ENCODE data around the gene KNSTRN. TPM values are rescaled to one million over a fixed set of nuclear protein-coding genes. Genes with fewer than 3 reads are reported as not detected.

The KNSTRN gene
- total RNA-seq, 1 experiment from 2014 or later: 93.9 TPM

DNA sequence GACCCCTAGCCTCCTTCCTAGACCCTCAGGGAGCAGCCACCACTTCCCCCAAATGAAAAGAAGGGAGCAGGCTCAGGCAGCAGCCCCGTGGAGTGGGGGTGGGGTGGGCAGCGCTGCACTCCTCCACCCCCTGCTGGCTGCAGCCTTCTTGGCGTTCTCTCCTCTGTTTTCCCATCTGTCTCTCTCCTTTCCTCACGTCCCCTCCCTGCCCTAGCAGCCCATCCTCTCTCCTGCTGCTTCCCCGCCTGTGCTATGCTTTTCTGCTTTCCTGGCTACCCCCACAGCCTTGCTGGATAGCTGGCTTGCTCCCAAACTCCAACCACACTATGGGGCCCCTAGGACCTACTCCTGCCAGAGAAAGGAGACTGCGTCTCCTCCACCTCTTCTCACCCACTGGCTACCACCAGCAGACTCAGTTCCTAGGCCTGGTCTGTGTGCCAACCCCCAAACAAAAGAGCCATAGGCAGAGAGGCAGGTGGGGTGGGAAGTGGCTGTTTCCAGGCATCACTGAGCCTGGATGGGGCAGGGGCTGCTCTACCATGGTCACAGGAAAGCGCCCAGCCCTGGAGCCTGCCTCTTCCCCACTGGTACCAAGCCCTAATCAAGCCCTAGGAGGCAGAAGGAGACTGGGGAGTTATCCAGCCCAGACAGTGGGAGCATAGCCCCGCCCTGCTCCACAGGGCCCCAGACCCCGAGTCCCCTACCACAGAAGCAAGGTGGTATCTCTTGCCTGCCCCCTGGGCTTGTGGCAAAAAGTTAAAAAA, 27.9 kb upstream of the KNSTRN start:
- peak; percentile 58 to 69 for DNase-seq
- Histone ChIP-seq H3K27ac (no peak overlapping the region), H3K4me3 (no peak overlapping the region), H3K9me3 (replicated peaks) (no peaks in the 10 kb centered on the region), H3K36me3 (no peaks in the 10 kb centered on the region), H3K4me1 (peaks cover 7% of the 10 kb centered on the region; the same call in 1 of the 2 replicates), H3K27me3 (peaks cover 15% of the 10 kb centered on the region)

DNA sequence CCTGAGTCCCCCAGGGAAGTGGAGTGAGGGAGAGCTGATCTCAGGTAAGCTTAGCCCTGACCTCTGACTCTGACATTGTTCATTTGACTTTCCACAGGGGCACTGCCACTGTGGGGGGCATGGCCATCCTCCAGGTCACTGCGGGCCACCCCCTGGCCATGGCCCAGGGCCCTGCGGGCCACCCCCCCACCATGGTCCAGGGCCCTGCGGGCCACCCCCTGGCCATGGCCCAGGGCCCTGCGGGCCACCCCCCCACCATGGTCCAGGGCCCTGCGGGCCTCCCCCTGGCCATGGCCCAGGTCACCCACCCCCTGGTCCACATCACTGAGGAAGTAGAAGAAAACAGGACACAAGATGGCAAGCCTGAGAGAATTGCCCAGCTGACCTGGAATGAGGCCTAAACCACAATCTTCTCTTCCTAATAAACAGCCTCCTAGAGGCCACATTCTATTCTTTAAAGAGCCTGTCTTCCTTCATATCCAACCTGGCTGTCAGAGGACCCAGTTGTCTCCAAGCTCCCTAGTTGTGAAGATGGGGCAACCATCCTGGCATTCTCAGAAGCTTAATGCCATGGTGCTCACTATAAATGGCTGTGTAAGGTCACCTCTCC, 26.4 kb upstream of the KNSTRN start:
- Histone ChIP-seq H3K36me3 (no peaks in the 10 kb centered on the region), H3K9me3 (replicated peaks) (no peaks in the 10 kb centered on the region), H3K4me1 (peaks cover 7% of the 10 kb centered on the region; the same call in 1 of the 2 replicates), H3K27me3 (peaks cover 7% of the 10 kb centered on the region; the same call in 1 of the 2 replicates), H3K4me3 (no peak overlapping the region), H3K27ac (no peak overlapping the region)
- no peak for DNase-seq

DNA sequence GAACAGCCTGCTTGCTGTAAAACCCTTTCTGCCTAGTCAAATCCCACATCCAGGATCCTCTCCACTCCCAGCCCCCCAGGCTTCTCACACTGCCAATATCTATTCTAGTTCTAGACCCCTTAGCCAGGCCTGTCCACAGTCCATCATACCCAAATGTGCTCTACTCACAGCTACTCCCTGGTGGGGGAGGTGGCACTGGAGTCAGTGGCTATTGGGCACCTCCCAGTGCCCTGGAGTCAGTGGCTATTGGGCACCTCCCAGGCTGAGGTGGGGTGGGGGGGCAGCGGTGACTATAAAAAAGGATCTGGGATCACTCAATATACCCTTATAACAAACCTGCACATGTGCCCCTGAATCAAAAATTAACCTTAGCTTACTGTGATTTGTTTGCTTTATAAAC, 25.3 kb upstream of the KNSTRN start:
- no peak overlapping the region for H3K27ac ChIP-seq
- H3K27me3 ChIP-seq: peaks cover 5% of the 10 kb centered on the region; the same call in 1 of the 2 replicates
- DNase-seq: no peak
- H3K36me3 ChIP-seq: no peaks in the 10 kb centered on the region
- no peaks in the 10 kb centered on the region for H3K9me3 ChIP-seq (replicated peaks)
- no peak overlapping the region for H3K4me3 ChIP-seq
- peaks cover 7% of the 10 kb centered on the region; the same call in 1 of the 2 replicates for H3K4me1 ChIP-seq

DNA sequence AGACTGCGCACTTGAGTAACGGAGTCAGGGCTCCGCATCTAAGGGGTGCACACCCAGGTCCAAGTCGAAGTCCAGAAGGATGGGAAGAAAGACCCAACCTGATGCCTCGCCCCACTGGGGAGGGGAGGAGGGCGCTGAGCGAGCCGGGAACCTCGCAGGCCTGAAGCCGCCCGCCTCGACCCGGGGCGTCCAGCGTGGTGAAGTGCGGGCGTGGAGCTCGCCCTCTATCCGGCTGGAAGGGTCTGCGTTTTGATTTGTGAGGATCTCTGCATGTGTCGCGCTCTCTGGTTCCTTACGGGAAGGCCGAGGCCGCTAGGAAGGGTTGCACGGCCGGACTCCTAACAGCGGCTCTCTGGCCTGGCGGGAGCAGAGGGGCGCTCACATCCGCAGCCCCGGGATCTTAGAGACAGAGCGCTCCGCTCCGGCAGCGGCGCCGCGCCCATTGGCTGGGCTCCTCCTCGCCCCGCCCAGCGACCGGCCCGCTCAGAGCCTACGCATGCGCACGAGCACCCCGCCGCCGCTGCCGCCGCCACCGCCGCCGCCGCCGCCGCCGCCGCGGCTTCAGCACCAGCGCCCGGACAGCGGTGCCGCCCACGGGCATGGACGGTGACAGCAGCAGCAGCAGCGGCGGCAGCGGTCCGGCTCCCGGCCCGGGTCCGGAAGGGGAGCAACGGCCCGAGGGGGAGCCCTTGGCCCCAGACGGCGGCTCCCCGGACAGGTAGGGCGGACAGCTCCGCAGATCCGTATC, 24.6 kb upstream of the KNSTRN start, which contains the start of gene DISP2:
TSS of gene DISP2 (plus strand) at position 497 of the 748 bp plus-strand sequence. CDS start at position 600, 103 bp downstream.
- Histone ChIP-seq H3K36me3 (no peaks in the 10 kb centered on the region), H3K9me3 (replicated peaks) (no peaks in the 10 kb centered on the region), H3K4me1 (peaks cover 7% of the 10 kb centered on the region; the same call in 1 of the 2 replicates), H3K4me3 (peak within 1 kb of the TSS; percentile 56), H3K27me3 (peaks cover 5% of the 10 kb centered on the region; the same call in 1 of the 2 replicates), H3K27ac (no peak within 1 kb of the TSS)
- DNase-seq: peak; percentile 85 to 92

DNA sequence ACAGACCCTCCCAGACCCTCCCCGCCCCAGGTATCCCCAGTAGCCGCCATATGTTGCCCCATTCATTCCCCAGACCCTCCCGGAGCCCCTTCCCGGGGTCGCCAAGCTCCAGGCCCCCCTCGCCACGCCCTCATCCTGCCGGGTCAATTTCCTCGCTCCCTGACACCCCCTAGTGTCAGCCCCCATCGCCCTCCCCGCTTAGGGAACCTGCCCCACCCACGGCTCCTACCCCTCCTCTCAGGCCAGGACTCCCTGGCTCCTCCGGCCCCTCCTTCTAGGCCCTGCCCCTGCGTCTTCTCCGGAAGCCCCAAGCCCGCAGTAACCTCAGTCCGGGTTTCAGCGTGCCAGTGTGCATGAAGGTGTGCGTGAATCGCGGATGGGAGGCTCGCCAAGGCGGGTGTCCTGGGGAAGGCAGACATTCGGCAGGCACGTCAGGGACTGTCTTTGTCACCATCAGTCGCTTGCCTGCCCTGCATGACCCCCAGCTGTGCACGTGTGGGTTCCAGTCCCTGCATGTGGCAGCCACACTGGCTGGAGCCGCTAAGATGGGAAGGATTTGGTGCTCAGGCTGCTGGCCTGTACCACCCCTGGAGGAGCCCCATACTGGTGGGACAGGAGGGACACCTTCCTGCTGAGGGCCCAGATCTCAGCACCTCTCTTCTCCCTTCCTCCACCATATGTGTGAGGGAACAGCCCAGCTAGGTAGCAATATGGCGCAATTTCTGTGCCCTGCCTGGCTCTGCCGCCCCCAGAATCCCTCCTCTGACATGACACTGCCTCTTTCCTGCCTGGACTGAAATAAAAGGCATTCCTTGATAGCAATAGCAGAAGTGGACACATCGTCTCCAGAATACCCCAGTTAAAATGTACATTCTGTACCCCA, 23.8 kb upstream of the KNSTRN start:
- peaks cover 5% of the 10 kb centered on the region; the same call in 1 of the 2 replicates for H3K27me3 ChIP-seq
- H3K9me3 ChIP-seq (replicated peaks): no peaks in the 10 kb centered on the region
- H3K36me3 ChIP-seq: no peaks in the 10 kb centered on the region
- peak overlapping the region; percentile 56 for H3K4me3 ChIP-seq
- peak; percentile 40 to 42 for DNase-seq
- peaks cover 7% of the 10 kb centered on the region; the same call in 1 of the 2 replicates for H3K4me1 ChIP-seq
- no peak overlapping the region for H3K27ac ChIP-seq

DNA sequence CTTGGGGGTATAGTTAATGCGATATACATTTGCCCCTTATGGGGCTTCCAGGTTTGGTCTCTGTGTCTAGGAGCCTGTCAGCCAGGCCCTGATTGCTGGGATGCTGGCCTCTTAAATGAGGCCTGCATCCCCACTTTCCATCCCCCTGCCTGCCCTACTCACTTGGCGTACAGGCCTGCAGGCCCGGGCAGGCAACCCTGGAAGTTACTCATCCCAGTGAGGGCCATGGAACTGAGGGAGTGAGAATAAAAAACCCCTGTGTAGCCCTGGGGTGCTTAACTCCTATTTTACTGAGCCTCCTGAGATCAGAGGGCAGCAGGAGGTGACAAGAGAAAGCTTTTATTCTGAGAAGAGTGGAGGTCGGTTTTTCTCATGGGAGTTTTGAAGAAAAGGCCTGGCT, 22.5 kb upstream of the KNSTRN start:
- DNase-seq: no peak
- no peaks in the 10 kb centered on the region for H3K9me3 ChIP-seq (replicated peaks)
- no peaks in the 10 kb centered on the region for H3K36me3 ChIP-seq
- H3K4me3 ChIP-seq: no peak overlapping the region
- no peak overlapping the region for H3K27ac ChIP-seq
- H3K27me3 ChIP-seq: peaks cover 5% of the 10 kb centered on the region; the same call in 1 of the 2 replicates
- H3K4me1 ChIP-seq: peaks cover 3% of the 10 kb centered on the region; the same call in 1 of the 2 replicates

DNA sequence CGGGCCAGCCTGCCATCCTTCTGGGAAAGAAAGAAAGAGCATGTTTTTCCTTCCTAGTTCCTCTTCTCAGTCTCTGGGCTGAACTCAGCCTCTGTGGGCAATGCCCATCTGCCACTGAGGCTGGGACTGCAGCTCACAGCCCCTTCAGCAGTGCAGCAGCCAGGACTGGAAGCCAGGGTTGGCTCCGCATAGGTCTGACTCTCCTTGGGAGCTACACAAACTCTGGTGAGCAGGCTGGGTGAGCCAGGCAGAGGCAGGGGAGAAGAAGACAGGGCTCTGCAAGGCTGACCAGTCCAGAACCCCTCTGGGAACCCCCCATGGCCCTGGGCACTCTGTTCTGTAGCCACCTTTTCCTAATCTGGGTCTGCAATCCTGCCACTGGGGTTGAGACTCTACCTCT, 20.9 kb upstream of the KNSTRN start:
- Histone ChIP-seq H3K36me3 (no peaks in the 10 kb centered on the region), H3K27me3 (peaks cover 5% of the 10 kb centered on the region; the same call in 1 of the 2 replicates), H3K27ac (no peak overlapping the region), H3K9me3 (replicated peaks) (no peaks in the 10 kb centered on the region), H3K4me3 (no peak overlapping the region), H3K4me1 (peaks cover 3% of the 10 kb centered on the region; the same call in 1 of the 2 replicates)
- no peak for DNase-seq

DNA sequence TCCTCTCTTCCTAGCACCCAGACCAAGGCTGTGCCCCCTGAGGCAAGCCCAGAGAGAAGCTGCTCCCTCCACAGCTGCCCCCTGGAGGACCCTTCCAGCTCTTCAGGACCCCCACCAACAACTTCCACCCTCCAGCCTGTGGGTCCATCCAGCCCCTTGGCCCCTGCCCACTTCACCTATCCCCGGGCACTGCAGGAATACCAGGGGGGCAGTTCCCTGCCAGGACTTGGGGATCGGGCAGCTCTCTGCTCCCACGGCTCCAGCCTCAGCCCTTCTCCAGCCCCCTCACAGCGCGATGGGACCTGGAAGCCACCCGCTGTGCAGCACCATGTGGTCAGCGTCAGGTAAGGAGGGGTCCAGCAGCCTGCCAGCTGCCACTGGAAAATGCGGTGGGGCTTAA, 18.9 kb upstream of the KNSTRN start:
- peaks cover 9% of the 10 kb centered on the region for H3K4me1 ChIP-seq
- H3K27ac ChIP-seq: no peak overlapping the region
- H3K9me3 ChIP-seq (replicated peaks): no peaks in the 10 kb centered on the region
- H3K4me3 ChIP-seq: no peak overlapping the region
- H3K27me3 ChIP-seq: peaks cover 4% of the 10 kb centered on the region; the same call in 1 of the 2 replicates
- DNase-seq: no peak
- H3K36me3 ChIP-seq: no peaks in the 10 kb centered on the region

DNA sequence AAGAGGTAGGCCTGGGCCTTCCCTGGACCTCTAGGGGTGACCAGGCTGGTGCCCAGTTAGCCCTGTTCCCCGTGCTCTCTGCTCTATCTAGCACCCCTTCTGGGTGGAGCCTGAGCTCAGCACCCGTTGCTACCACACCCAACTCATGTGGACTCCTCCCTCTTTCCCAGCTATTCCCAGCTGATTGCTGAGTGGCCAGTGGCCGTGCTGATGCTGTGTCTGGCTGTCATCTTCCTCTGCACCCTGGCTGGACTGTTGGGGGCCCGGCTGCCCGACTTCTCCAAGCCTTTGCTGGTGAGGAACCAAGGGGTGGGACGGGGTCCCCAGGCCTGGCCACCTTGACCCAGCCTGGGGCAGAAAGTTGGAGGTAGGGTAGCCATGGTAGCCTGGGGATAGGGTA, 18.3 kb upstream of the KNSTRN start:
- no peaks in the 10 kb centered on the region for H3K9me3 ChIP-seq (replicated peaks)
- no peaks in the 10 kb centered on the region for H3K27me3 ChIP-seq
- H3K27ac ChIP-seq: no peak overlapping the region
- no peak overlapping the region for H3K4me3 ChIP-seq
- no peaks in the 10 kb centered on the region for H3K36me3 ChIP-seq
- DNase-seq: no peak
- peaks cover 8% of the 10 kb centered on the region for H3K4me1 ChIP-seq

DNA sequence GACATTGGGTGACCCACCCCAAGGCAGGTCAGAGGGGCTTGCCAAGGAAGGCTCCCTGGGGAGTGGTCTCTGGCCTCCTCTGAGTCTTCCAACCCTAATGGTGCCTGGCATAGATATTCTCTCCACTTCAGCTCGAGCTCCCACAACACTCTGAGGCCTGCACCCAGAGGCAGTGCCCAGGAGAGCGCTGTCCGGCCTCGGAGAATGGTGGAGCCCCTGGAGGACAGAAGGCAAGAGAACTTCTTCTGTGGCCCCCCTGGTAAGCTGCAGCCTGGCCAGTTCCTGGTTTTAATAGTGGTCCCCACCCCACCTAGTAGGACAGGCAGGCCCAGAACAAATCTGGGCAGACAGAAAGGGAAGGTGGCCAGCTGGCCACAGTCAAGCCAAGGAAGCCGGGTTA, 17.5 kb upstream of the KNSTRN start:
- no peak overlapping the region for H3K4me3 ChIP-seq
- no peaks in the 10 kb centered on the region for H3K9me3 ChIP-seq (replicated peaks)
- no peak overlapping the region for H3K27ac ChIP-seq
- H3K36me3 ChIP-seq: no peaks in the 10 kb centered on the region
- H3K4me1 ChIP-seq: peaks cover 8% of the 10 kb centered on the region
- no peaks in the 10 kb centered on the region for H3K27me3 ChIP-seq
- DNase-seq: no peak

DNA sequence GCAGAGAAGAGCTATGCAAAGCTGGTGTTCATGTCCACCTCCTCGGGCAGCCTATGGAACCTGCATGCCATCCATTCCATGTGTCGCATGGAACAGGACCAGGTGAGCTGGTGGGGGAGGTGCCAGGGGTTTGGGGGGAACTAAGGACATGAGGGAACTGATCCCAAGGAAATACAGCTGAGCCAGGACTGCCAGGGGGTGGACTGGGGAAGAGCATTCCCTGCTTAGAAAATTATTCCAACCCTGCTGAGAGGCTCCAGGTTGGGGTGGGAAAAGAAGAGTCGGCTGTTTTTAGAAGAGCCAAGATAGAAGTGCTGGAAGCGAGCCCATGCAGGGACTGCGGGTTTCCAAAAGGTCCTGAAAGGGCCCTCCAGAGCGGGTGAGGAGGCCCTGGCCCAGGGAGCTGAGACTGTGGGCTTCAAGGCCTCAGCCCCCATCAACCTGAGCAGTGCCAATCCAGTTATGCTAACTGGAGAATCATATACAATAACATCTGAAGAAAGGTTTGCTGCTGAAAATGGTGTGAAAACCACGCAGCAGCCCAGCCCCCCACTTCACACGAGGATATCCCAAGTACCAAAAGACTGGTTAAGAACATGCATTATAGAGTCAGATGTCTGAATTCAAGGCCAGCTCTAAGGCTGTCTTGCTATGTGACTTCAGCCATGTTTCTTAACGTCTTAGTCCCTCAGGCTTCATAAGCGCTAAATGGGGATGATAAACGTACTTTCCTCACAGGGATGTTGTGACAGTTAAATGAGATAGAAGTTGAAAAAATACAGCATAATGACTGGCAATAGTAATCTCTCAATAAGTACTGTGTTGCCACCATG, 16.7 kb upstream of the KNSTRN start:
- no peak overlapping the region for H3K4me3 ChIP-seq
- H3K27me3 ChIP-seq: no peaks in the 10 kb centered on the region
- DNase-seq: no peak
- H3K4me1 ChIP-seq: peaks cover 8% of the 10 kb centered on the region
- H3K36me3 ChIP-seq: no peaks in the 10 kb centered on the region
- no peak overlapping the region for H3K27ac ChIP-seq
- H3K9me3 ChIP-seq (replicated peaks): no peaks in the 10 kb centered on the region

DNA sequence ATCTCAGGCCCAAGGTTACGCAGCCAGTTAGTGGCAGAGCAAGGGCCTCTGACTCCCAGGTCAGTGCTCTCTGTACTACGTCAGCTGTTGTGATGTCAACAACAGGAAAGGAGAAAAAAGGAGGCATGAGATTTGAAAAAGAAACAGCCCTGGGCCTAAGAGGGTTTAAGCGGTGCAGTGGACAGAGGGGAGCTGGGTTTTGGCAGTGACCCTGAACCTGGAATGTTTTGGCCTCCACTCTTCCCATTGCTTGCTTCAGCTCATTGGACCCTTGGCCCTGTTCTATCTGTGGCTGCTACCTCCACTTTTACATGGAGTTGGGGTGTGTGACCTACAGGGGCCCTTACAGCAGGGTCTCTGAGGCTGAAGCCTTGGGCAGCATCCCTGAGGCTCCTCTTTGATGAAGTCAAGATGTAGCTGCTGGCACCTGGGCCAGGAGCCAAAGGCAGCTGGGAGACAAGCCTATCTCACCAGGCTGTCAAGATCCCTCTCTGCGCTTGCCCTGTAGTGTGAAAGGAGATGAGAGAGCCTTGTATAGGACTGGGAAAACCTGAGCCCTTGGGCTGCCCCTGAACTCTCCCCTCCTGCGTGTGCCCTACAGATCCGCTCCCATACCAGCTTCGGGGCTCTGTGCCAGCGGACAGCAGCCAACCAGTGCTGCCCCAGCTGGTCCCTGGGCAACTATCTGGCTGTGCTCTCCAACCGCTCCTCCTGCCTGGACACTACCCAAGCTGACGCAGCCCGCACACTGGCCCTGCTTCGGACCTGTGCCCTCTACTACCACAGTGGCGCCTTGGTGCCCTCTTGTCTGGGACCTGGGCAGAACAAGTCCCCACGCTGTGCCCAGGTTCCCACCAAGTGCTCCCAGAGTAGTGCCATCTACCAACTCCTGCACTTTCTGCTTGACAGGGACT, 15.8 kb upstream of the KNSTRN start:
- no peak for DNase-seq
- H3K27me3 ChIP-seq: no peaks in the 10 kb centered on the region
- no peaks in the 10 kb centered on the region for H3K36me3 ChIP-seq

DNA sequence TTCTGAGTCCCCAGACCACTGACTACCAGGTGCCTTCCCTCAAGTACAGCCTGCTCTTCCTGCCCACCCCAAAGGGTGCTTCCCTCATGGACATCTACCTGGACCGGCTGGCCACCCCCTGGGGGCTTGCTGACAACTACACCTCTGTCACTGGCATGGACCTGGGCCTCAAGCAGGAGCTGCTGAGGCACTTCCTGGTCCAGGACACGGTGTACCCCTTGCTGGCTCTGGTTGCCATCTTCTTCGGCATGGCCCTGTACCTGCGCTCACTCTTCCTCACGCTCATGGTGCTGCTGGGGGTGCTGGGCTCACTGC, 15.2 kb upstream of the KNSTRN start:
- Histone ChIP-seq H3K4me1 (peaks cover 8% of the 10 kb centered on the region), H3K9me3 (replicated peaks) (no peaks in the 10 kb centered on the region)

More for the DNA sequence above, 15.8 kb upstream of the KNSTRN start:
- H3K27ac ChIP-seq: no peak overlapping the region
- H3K4me3 ChIP-seq: no peak overlapping the region
- H3K4me1 ChIP-seq: peaks cover 8% of the 10 kb centered on the region
- H3K9me3 ChIP-seq (replicated peaks): no peaks in the 10 kb centered on the region

More for the DNA sequence above, 15.2 kb upstream of the KNSTRN start:
- Histone ChIP-seq H3K36me3 (no peaks in the 10 kb centered on the region), H3K27me3 (no peaks in the 10 kb centered on the region), H3K27ac (no peak overlapping the region), H3K4me3 (no peak overlapping the region)
- DNase-seq: no peak
